HEK293 (cell line): Measurements from ENCODE around the gene MCM8.
"Not testable (repeated sequence)": the region's sequence is repeated elsewhere in the genome, so short reads cannot be mapped to it uniquely, and the experiment has no call there.

Source experiments
- CTCF ChIA-PET: fragments of 350-600 bp; formaldehyde crosslinking; extraction: SDS; loops from one replicate; lab custom pipeline; 2021; ENCODE audit warnings: antibody characterized with exemption; lab: Yijun Ruan, JAX
- POLR2A ChIA-PET: fragments of 300-600 bp; formaldehyde crosslinking; extraction: SDS; loops from one replicate; lab custom pipeline; 2020; ENCODE audit warnings: antibody characterized with exemption, inconsistent platforms; lab: Yijun Ruan, JAX
- H3K27ac ChIP-seq: fragments of 200-500 bp; sonication (Bioruptor generic); 2 replicates; pipeline ENCODE4 v1.5.1; 2014; ENCODE audit warnings: low read depth, low read length, control low read depth, inconsistent platforms; ENCODE audit errors: extremely low read depth
- H3K36me3 ChIP-seq, 2 experiments: fragments of 200-500 bp in 1 of 2; sonication (Bioruptor generic) in 1 of 2; 1 replicate in 1 of 2; 2 replicates in 1 of 2; pipeline ENCODE4 v1.5.1; 2014 to 2017; ENCODE audit warnings: inconsistent platforms in 2 of 2, low read length in 2 of 2; ENCODE audit not compliant: control insufficient read depth in 2 of 2, insufficient read depth in 1 of 2
- H3K4me1 ChIP-seq: fragments of 200-500 bp; sonication (Bioruptor generic); 2 replicates; pipeline ENCODE4 v1.5.1; 2014; ENCODE audit warnings: mild to moderate bottlenecking, low read length, inconsistent platforms; ENCODE audit not compliant: control insufficient read depth, insufficient read depth
- H3K4me3 ChIP-seq: 2 replicates; pipeline ENCODE4 v1.5.1; 2011; ENCODE audit warnings: low read depth, mild to moderate bottlenecking, control low read depth, low read length, moderate library complexity
- H3K9me3 ChIP-seq: fragments of 200-500 bp; sonication (Bioruptor generic); 2 replicates; pipeline ENCODE4 v1.5.1; 2014; ENCODE audit warnings: low read depth, low read length, inconsistent platforms; ENCODE audit not compliant: control insufficient read depth, insufficient read depth
- BCL11A ChIP-seq: fragments of 450-650 bp; formaldehyde crosslinking; IDR thresholded peaks from 2 replicates; pipeline ENCODE4 v1.5.1; 2016; ENCODE audit warnings: low read depth, missing biosample characterization, missing genetic modification characterization
- PRDM1 ChIP-seq: fragments of 450-650 bp; formaldehyde crosslinking; IDR thresholded peaks from 2 replicates; pipeline ENCODE4; 2016; ENCODE audit warnings: missing biosample characterization, missing genetic modification characterization
- TSHZ1 ChIP-seq: fragments of 450-650 bp; formaldehyde crosslinking; IDR thresholded peaks from 2 replicates; pipeline ENCODE4 v1.5.1; 2016; ENCODE audit warnings: missing biosample characterization, missing genetic modification characterization, borderline replicate concordance
- ZBTB48 ChIP-seq: fragments of 450-650 bp; formaldehyde crosslinking; IDR thresholded peaks from 2 replicates; pipeline ENCODE4 v1.5.1; 2016; ENCODE audit warnings: missing biosample characterization, missing genetic modification characterization
- ZNF16 ChIP-seq: fragments of 450-650 bp; formaldehyde crosslinking; IDR thresholded peaks from 2 replicates; pipeline ENCODE4 v1.5.1; 2016; ENCODE audit warnings: low read depth, missing biosample characterization, missing genetic modification characterization
- ZNF169 ChIP-seq: fragments of 450-650 bp; formaldehyde crosslinking; IDR thresholded peaks from 2 replicates; pipeline ENCODE4 v1.5.1; 2016; ENCODE audit warnings: missing biosample characterization, missing genetic modification characterization
- ZNF175 ChIP-seq: fragments of 450-650 bp; formaldehyde crosslinking; IDR thresholded peaks from 2 replicates; pipeline ENCODE4 v1.5.1; 2016; ENCODE audit warnings: missing biosample characterization, missing genetic modification characterization
- ZNF23 ChIP-seq: fragments of 450-650 bp; formaldehyde crosslinking; IDR thresholded peaks from 2 replicates; pipeline ENCODE4 v1.5.1; 2016; ENCODE audit warnings: missing biosample characterization, missing genetic modification characterization, borderline replicate concordance
- ZNF335 ChIP-seq: fragments of 450-650 bp; formaldehyde crosslinking; conservative IDR thresholded peaks from 2 replicates; pipeline ENCODE4 v1.5.1; 2016; ENCODE audit warnings: missing biosample characterization, missing genetic modification characterization
- ZNF37A ChIP-seq: fragments of 450-650 bp; IDR thresholded peaks from 2 replicates; pipeline ENCODE4 v1.5.1; 2018; ENCODE audit warnings: missing biosample characterization, missing genetic modification characterization
- ZNF394 ChIP-seq: fragments of 450-650 bp; formaldehyde crosslinking; IDR thresholded peaks from 2 replicates; pipeline ENCODE4 v1.5.1; 2016; ENCODE audit warnings: missing biosample characterization, missing genetic modification characterization, mild to moderate bottlenecking, moderate library complexity, borderline replicate concordance
- ZNF433 ChIP-seq: fragments of 450-650 bp; formaldehyde crosslinking; IDR thresholded peaks from 2 replicates; pipeline ENCODE4 v1.5.1; 2016; ENCODE audit warnings: missing biosample characterization, missing genetic modification characterization, low read depth
- ZNF513 ChIP-seq: fragments of 450-650 bp; IDR thresholded peaks from 2 replicates; pipeline ENCODE4 v1.5.1; 2018; ENCODE audit warnings: missing biosample characterization, missing genetic modification characterization
- ZNF521 ChIP-seq: fragments of 450-650 bp; formaldehyde crosslinking; IDR thresholded peaks from 2 replicates; pipeline ENCODE4 v1.5.1; 2017; ENCODE audit warnings: missing biosample characterization, mild to moderate bottlenecking, missing genetic modification characterization
- ZNF529 ChIP-seq: fragments of 450-650 bp; formaldehyde crosslinking; IDR thresholded peaks from 2 replicates; pipeline ENCODE4 v1.5.1; 2017; ENCODE audit warnings: missing genetic modification characterization, missing biosample characterization; ENCODE audit not compliant: insufficient replicate concordance
- ZNF664 ChIP-seq: fragments of 450-650 bp; formaldehyde crosslinking; IDR thresholded peaks from 2 replicates; pipeline ENCODE4 v1.5.1; 2016; ENCODE audit warnings: missing biosample characterization, missing genetic modification characterization
- ZNF776 ChIP-seq: fragments of 450-650 bp; formaldehyde crosslinking; IDR thresholded peaks from 2 replicates; pipeline ENCODE4 v1.5.0; 2017; ENCODE audit warnings: missing biosample characterization, missing genetic modification characterization, borderline replicate concordance
- ZSCAN30 ChIP-seq: fragments of 450-650 bp; IDR thresholded peaks from 2 replicates; pipeline ENCODE4 v1.5.1; 2018; ENCODE audit warnings: missing biosample characterization, mild to moderate bottlenecking, missing genetic modification characterization, moderate library complexity

The MCM8 gene

GRCh38 chr20:6030453-6031080 lies 80.1 kb downstream of the MCM8 start (continued):
- no peak for TF ChIP-seq ZNF513 (tag by site-specific recombination)
- no peak for TF ChIP-seq ZNF394 (tag by site-specific recombination)
- no peak for TF ChIP-seq BCL11A (tag by site-specific recombination)
- TF ChIP-seq, all 188 proteins: peak for 0

- POLR2A ChIA-PET, CTCF ChIA-PET, H3K9me3 ChIP-seq, H3K27ac ChIP-seq, H3K4me1 ChIP-seq, H3K4me3 ChIP-seq: not testable (repeated sequence)
- peaks cover 11 to 52% of the 10 kb centered on the region in 2 experiments for H3K36me3 ChIP-seq
Observed at GRCh38 chr20:6032907-6033306, 82.5 kb downstream of the MCM8 start.

GRCh38 chr20:6034134-6034969 lies 83.9 kb downstream of the MCM8 start:
- CTCF ChIA-PET: interaction anchor here (0.5 kb wide), 2 partner anchors 32 to 482 kb away, joined by 3 to 4 read pairs; no protein-coding TSS in a partner anchor
- Histone ChIP-seq H3K9me3 (no peaks in the 10 kb centered on the region), H3K4me3 (no peak overlapping the region), H3K36me3 (peaks cover 11 to 66% of the 10 kb centered on the region in 2 experiments), H3K27ac (no peak overlapping the region), H3K4me1 (no peaks in the 10 kb centered on the region)
- TF ChIP-seq ZNF664 (no peak), ZBTB48 (no peak), ZNF433 (no peak), ZNF776 (tag by site-specific recombination) (no peak), ZNF169 (tag by site-specific recombination) (no peak), ZNF23 (tag by site-specific recombination) (no peak), ZNF529 (no peak), ZNF521 (tag by site-specific recombination) (no peak), ZSCAN30 (tag by site-specific recombination) (no peak)
- POLR2A ChIA-PET: no interaction called here

GRCh38 chr20:6036213-6036612 lies 85.8 kb downstream of the MCM8 start:
- H3K36me3 ChIP-seq: peaks cover 11 to 82% of the 10 kb centered on the region in 2 experiments
- no peaks in the 10 kb centered on the region for H3K4me1 ChIP-seq
- no peak overlapping the region for H3K4me3 ChIP-seq
- ChIA-PET POLR2A (no interaction called here), CTCF (interaction anchor here (0.7 to 1.0 kb wide), 2 partner anchors 19 to 479 kb away, joined by 3 read pairs; no protein-coding TSS in a partner anchor)
- no peaks in the 10 kb centered on the region for H3K9me3 ChIP-seq
- no peak overlapping the region for H3K27ac ChIP-seq
- TF ChIP-seq ZNF37A (tag by site-specific recombination): no peak

- H3K4me3 ChIP-seq: no peak overlapping the region
- CTCF ChIA-PET: interaction anchor here (0.7 to 1.0 kb wide), 3 partner anchors 20 to 480 kb away, joined by 3 read pairs; no protein-coding TSS in a partner anchor
- H3K4me1 ChIP-seq: no peaks in the 10 kb centered on the region
- H3K36me3 ChIP-seq: peaks cover 11 to 86% of the 10 kb centered on the region in 2 experiments
- H3K9me3 ChIP-seq: no peaks in the 10 kb centered on the region
- H3K27ac ChIP-seq: no peak overlapping the region
- POLR2A ChIA-PET: no interaction called here
- TF ChIP-seq ZNF335 (no peak), TSHZ1 (tag by site-specific recombination) (no peak), ZNF175 (tag by site-specific recombination) (no peak), ZNF37A (tag by site-specific recombination) (no peak), ZNF16 (no peak), PRDM1 (no peak), ZNF521 (tag by site-specific recombination) (no peak)
Observed at GRCh38 chr20:6037082-6037481, 86.6 kb downstream of the MCM8 start.
